Astrocyte (in vitro differentiated cells and primary cell): Measurements from ENCODE around the gene AXL. TPM values are rescaled to one million over a fixed set of nuclear protein-coding genes. Genes with fewer than 3 reads are reported as not detected.
A peak's percentile ranks its signal among the peaks of the same experiment; 100 is the strongest.

Experiments used
- DNase-seq: peaks from one replicate; pipeline ENCODE4 v3.0.0-alpha.2; 2010; ENCODE audit warnings: low read depth
- FAIRE-seq: peaks from 2 replicates; lab custom pipeline; 2011; peaks lifted over from hg19 to GRCh38; lab: Jason Lieb, UNC
- H2AFZ ChIP-seq: 2 replicates; pipeline ENCODE4 v1.6.0; 2012; ENCODE audit warnings: low read depth, low read length, inconsistent platforms
- H3K27ac ChIP-seq: 2 replicates; pipeline ENCODE4 v1.5.1; 2011; ENCODE audit warnings: low read depth, low read length, inconsistent platforms
- H3K27me3 ChIP-seq: 2 replicates; pipeline ENCODE4 v1.6.0; 2011; ENCODE audit warnings: low read length, inconsistent platforms; ENCODE audit not compliant: insufficient read depth
- H3K36me3 ChIP-seq: 2 replicates; pipeline ENCODE4 v1.5.1; 2011; ENCODE audit warnings: low read length, inconsistent platforms; ENCODE audit not compliant: insufficient read depth
- H3K4me1 ChIP-seq: 2 replicates; pipeline ENCODE4 v1.5.1; 2011; ENCODE audit warnings: low read length, inconsistent platforms; ENCODE audit not compliant: insufficient read depth
- H3K4me2 ChIP-seq: 2 replicates; pipeline ENCODE4 v1.6.0; 2012; ENCODE audit warnings: low read length, inconsistent platforms
- H3K4me3 ChIP-seq: 2 replicates; pipeline ENCODE4 v1.5.1; 2011; ENCODE audit warnings: low read depth, mild to moderate bottlenecking, low read length, inconsistent platforms; ENCODE audit not compliant: insufficient read depth
- H3K79me2 ChIP-seq: 2 replicates; pipeline ENCODE4 v1.6.0; 2012; ENCODE audit warnings: mild to moderate bottlenecking, low read length, inconsistent platforms; ENCODE audit not compliant: insufficient read depth
- H3K9ac ChIP-seq: 2 replicates; pipeline ENCODE4 v1.6.0; 2012; ENCODE audit warnings: mild to moderate bottlenecking, low read length, inconsistent platforms
- H3K9me3 ChIP-seq: 2 replicates; pipeline ENCODE4 v1.5.1; 2012; ENCODE audit warnings: low read depth, mild to moderate bottlenecking, low read length, inconsistent platforms; ENCODE audit not compliant: insufficient read depth
- H4K20me1 ChIP-seq: 2 replicates; pipeline ENCODE4 v1.6.0; 2012; ENCODE audit warnings: low read length, inconsistent platforms; ENCODE audit not compliant: insufficient read depth
- H3K27ac Mint-ChIP-seq: one replicate; pipeline ENCODE4 v1.8.0; 2021; ENCODE audit warnings: mild to moderate bottlenecking, mixed read lengths; ENCODE audit not compliant: unreplicated experiment
- H3K27me3 Mint-ChIP-seq: one replicate; pipeline ENCODE4 v1.8.0; 2021; ENCODE audit warnings: low read depth, mixed read lengths; ENCODE audit not compliant: unreplicated experiment
- H3K36me3 Mint-ChIP-seq: one replicate; pipeline ENCODE4 v1.8.0; 2021; ENCODE audit warnings: low read depth, mixed read lengths; ENCODE audit not compliant: unreplicated experiment
- H3K4me1 Mint-ChIP-seq: one replicate; pipeline ENCODE4 v1.8.0; 2021; ENCODE audit warnings: low read depth, mixed read lengths; ENCODE audit not compliant: unreplicated experiment
- H3K4me3 Mint-ChIP-seq: one replicate; pipeline ENCODE4 v1.8.0; 2021; ENCODE audit warnings: mild to moderate bottlenecking, moderate library complexity, mixed read lengths; ENCODE audit not compliant: unreplicated experiment
- H3K9me3 Mint-ChIP-seq: one replicate; pipeline ENCODE4 v1.8.0; 2021; ENCODE audit warnings: mild to moderate bottlenecking, mixed read lengths; ENCODE audit not compliant: unreplicated experiment
- CTCF ChIP-seq: IDR thresholded peaks from 2 replicates; pipeline ENCODE4 v1.5.1; 2011; ENCODE audit warnings: low read depth, mild to moderate bottlenecking, inconsistent platforms, low read length, moderate library complexity; ENCODE audit not compliant: insufficient read depth
- EZH2 ChIP-seq: IDR thresholded peaks from 2 replicates; pipeline ENCODE4 v1.6.1; 2012; ENCODE audit warnings: mild to moderate bottlenecking, low read length, inconsistent platforms; ENCODE audit not compliant: insufficient read depth
- total RNA-seq: library from RNA; stranded (reverse); gene quantifications from 2 replicates; pipeline ENCODE4 v1.2.1, GENCODE V29; 2021

AXL gene
- total RNA-seq, 1 donor from 2014 or later: 156 TPM

GRCh38 chr19:41195675-41196497 is 23.1 kb upstream of the AXL start:
- no peak overlapping the region for H3K4me2 ChIP-seq
- no peak overlapping the region for H3K27ac ChIP-seq

DNA sequence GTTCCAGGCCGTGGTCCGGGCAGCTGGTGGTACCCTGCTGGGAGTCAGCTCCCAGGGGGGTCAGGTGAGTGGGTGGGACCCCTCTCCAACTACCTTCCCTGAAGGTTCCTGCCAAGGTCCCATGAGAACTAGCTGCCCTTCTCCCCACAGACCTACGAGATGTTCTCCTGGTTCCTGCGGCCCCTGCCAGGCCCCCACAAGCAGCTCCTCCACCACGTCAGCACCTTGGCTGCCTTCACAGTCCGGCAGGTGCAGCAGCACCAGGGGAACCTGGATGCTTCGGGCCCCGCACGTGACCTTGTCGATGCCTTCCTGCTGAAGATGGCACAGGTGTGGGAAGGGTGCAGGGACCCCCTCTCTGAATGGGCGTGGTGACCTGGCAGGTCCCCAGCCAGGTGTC is 20.5 kb upstream of the AXL start:
- H3K36me3 ChIP-seq: no peaks in the 10 kb centered on the region

More at GRCh38 chr19:41195675-41196497, 23.1 kb upstream of the AXL start:
- no peak overlapping the region for H2AFZ ChIP-seq
- H3K4me1 Mint-ChIP-seq: peaks cover 2% of the 10 kb centered on the region
- no peak overlapping the region for H3K27ac Mint-ChIP-seq
- H3K27me3 ChIP-seq: peaks cover 7% of the 10 kb centered on the region
- H3K79me2 ChIP-seq: no peaks in the 10 kb centered on the region
- H3K9me3 Mint-ChIP-seq: no peaks in the 10 kb centered on the region
- peaks cover 14% of the 10 kb centered on the region for H3K27me3 Mint-ChIP-seq
- peak overlapping the region; percentile 18 for H3K4me3 Mint-ChIP-seq
- peaks cover 4% of the 10 kb centered on the region for H3K36me3 Mint-ChIP-seq
- H4K20me1 ChIP-seq: no peaks in the 10 kb centered on the region
- FAIRE-seq: no peak
- H3K9me3 ChIP-seq: no peaks in the 10 kb centered on the region
- H3K4me3 ChIP-seq: no peak overlapping the region
- no peak overlapping the region for H3K9ac ChIP-seq
- DNase-seq: no peak
- TF ChIP-seq CTCF (no peak), EZH2 (no peak)
- no peaks in the 10 kb centered on the region for H3K36me3 ChIP-seq
- peaks cover 18% of the 10 kb centered on the region for H3K4me1 ChIP-seq

More for the DNA sequence above, 20.5 kb upstream of the AXL start:
- no peak overlapping the region for H2AFZ ChIP-seq
- H3K4me3 ChIP-seq: no peak overlapping the region
- H4K20me1 ChIP-seq: no peaks in the 10 kb centered on the region
- no peaks in the 10 kb centered on the region for H3K9me3 ChIP-seq
- H3K4me2 ChIP-seq: no peak overlapping the region
- H3K27me3 Mint-ChIP-seq: peaks cover 5% of the 10 kb centered on the region
- H3K27ac Mint-ChIP-seq: no peak overlapping the region
- H3K27ac ChIP-seq: no peak overlapping the region
- H3K79me2 ChIP-seq: no peaks in the 10 kb centered on the region
- no peak for TF ChIP-seq CTCF
- no peak for TF ChIP-seq EZH2
- peaks cover 4% of the 10 kb centered on the region for H3K36me3 Mint-ChIP-seq
- H3K4me3 Mint-ChIP-seq: no peak overlapping the region
- no peaks in the 10 kb centered on the region for H3K27me3 ChIP-seq
- H3K4me1 Mint-ChIP-seq: no peaks in the 10 kb centered on the region
- DNase-seq (no peak), FAIRE-seq (no peak)
- no peaks in the 10 kb centered on the region for H3K9me3 Mint-ChIP-seq
- H3K4me1 ChIP-seq: peaks cover 9% of the 10 kb centered on the region
- no peak overlapping the region for H3K9ac ChIP-seq
